Sigmoid colon (tissue), 7 donors: ENCODE measurements around the gene FADS1. TPM values are rescaled to one million over a fixed set of nuclear protein-coding genes. Genes with fewer than 3 reads are reported as not detected.

Experiments
- DNase-seq: peaks from one replicate; pipeline ENCODE4 v3.0.0-alpha.2; 2019
- H3K27ac ChIP-seq, 4 donors: fragments of 200-600 bp; sonication (generic); one replicate each; pipeline ENCODE4 v1.5.1; 2016 to 2019; ENCODE audit warnings: mild to moderate bottlenecking in 1 of 4
- H3K27me3 ChIP-seq, 3 donors: fragments of 200-600 bp; sonication (generic); one replicate each; pipeline ENCODE4 v1.5.1; 2019; ENCODE audit warnings: mild to moderate bottlenecking in 1 of 3
- H3K36me3 ChIP-seq, 4 donors: fragments of 200-600 bp; sonication (generic); one replicate each; pipeline ENCODE4 v1.5.1; 2016 to 2019
- H3K4me1 ChIP-seq, 4 donors: fragments of 200-600 bp; sonication (generic); one replicate each; pipeline ENCODE4 v1.5.1; 2017 to 2019
- H3K4me3 ChIP-seq, 4 donors: fragments of 200-600 bp; sonication (generic); one replicate each; pipeline ENCODE4 v1.5.1; 2017 to 2019; ENCODE audit warnings: mild to moderate bottlenecking in 2 of 4, moderate library complexity in 1 of 4
- H3K9me3 ChIP-seq, 4 donors: fragments of 200-600 bp in 3 of 4; sonication (generic) in 3 of 4; one replicate each; pipeline versions ENCODE4 v1.5.1 to v1.6.1; 2013 to 2019
- CTCF ChIP-seq, 4 experiments: fragments of 450-650 bp in 3 of 4; fragments of 200-600 bp in 1 of 4; IDR thresholded peaks; one replicate each; pipeline ENCODE4 v1.5.1; 2016 to 2019; ENCODE audit warnings: antibody characterized with exemption in 4 of 4, mild to moderate bottlenecking in 3 of 4, moderate library complexity in 2 of 4
- EP300 ChIP-seq, 4 donors: sonication (generic); formaldehyde crosslinking; IDR thresholded peaks; one replicate each; pipeline ENCODE4 v1.6.1; 2017; ENCODE audit warnings: antibody characterized with exemption in 4 of 4
- POLR2A ChIP-seq, 2 donors: fragments of 450-650 bp; IDR thresholded peaks; one replicate each; pipeline ENCODE4 v1.6.1; 2016; ENCODE audit warnings: antibody characterized with exemption in 2 of 2, mild to moderate bottlenecking in 2 of 2, moderate library complexity in 2 of 2
- POLR2AphosphoS5 ChIP-seq, 4 donors: sonication (generic); formaldehyde crosslinking; IDR thresholded peaks; one replicate each; pipeline ENCODE4 v1.6.1; 2017; ENCODE audit warnings: antibody characterized with exemption in 4 of 4
- WGBS, 2 donors: extraction: QIAGEN DNeasy Blood & Tissue Kit; methylation state at CpG; one replicate each; pipeline ENCODE4 v1.1.7; 2013; 5-methylcytosine and 5-hydroxymethylcytosine counted together
- intact Hi-C: fragments of 100-400 bp; cut with DNase I; formaldehyde crosslinking; loops from one replicate; pipeline ENCODE4 v1.15.1; 2023
- polyA plus RNA-seq, 3 donors: library from polyadenylated mRNA; stranded (reverse); fragments of 200-250 nt; gene quantifications; one replicate each; pipeline ENCODE4 v1.2.3, GENCODE V29; 2013
- total RNA-seq, 4 donors: library from RNA; depleted of rRNA; stranded (reverse); fragments of >200 nt; gene quantifications; one replicate each; pipeline ENCODE4 v1.1.0, GENCODE V29; 2016
- donor health status: healthy with polysubstance abuse.
- donor health status: Bipolar disorder and iron deficiency.
- donor health status: healthy.

Gene FADS1
- total and polyA plus RNA-seq, 7 donors, result 1.2 to 17.7 (median 12.6) TPM

- no peak overlapping the region for H3K27ac ChIP-seq
- no peaks in the 10 kb centered on the region for H3K9me3 ChIP-seq
- H3K27me3 ChIP-seq, result peaks cover 0 to 9% (median 0%) of the 10 kb centered on the region in 3 donors
- no peak for DNase-seq
- peaks cover 0 to 16% (median 2%) of the 10 kb centered on the region in 4 donors for H3K36me3 ChIP-seq
- intact Hi-C loops, result no loop called here
- no peak overlapping the region for H3K4me3 ChIP-seq
- H3K4me1 ChIP-seq, result peaks cover 0 to 11% (median 9%) of the 10 kb centered on the region in 4 donors
- 90 to 91% methylated on average over 14 of the region's 14 CpGs for WGBS, 2 donors
- TF ChIP-seq POLR2A (IDR thresholded peaks at IDR 0.05), result no peak
- no peak for TF ChIP-seq CTCF (IDR thresholded peaks at IDR 0.05)
- TF ChIP-seq EP300 (IDR thresholded peaks at IDR 0.05), result no peak
- no peak for TF ChIP-seq POLR2AphosphoS5 (IDR thresholded peaks at IDR 0.05)
Observed at GRCh38 chr11:61779666-61780525, 36.9 kb downstream of the FADS1 start.

- peaks cover 0 to 11% (median 9%) of the 10 kb centered on the region in 4 donors for H3K4me1 ChIP-seq
- H3K9me3 ChIP-seq, result no peaks in the 10 kb centered on the region
- peaks cover 0 to 8% (median 0%) of the 10 kb centered on the region in 4 donors for H3K36me3 ChIP-seq
- H3K27me3 ChIP-seq, result peaks cover 0 to 9% (median 0%) of the 10 kb centered on the region in 3 donors
- H3K27ac ChIP-seq, result no peak overlapping the region
- no peak for DNase-seq
- intact Hi-C loops, result no loop called here
- WGBS, 2 donors, result 91% methylated on average over 24 of the region's 24 CpGs
- no peak overlapping the region for H3K4me3 ChIP-seq
- TF ChIP-seq EP300 (IDR thresholded peaks at IDR 0.05) (no peak), POLR2AphosphoS5 (IDR thresholded peaks at IDR 0.05) (no peak), CTCF (IDR thresholded peaks at IDR 0.05) (no peak), POLR2A (IDR thresholded peaks at IDR 0.05) (no peak)
Observed at GRCh38 chr11:61778920-61779650, 37.7 kb downstream of the FADS1 start.

- intact Hi-C loops, result no loop called here
- DNase-seq, result no peak
Observed at GRCh38 chr11:61778357-61778886, 38.4 kb downstream of the FADS1 start.

More at GRCh38 chr11:61778357-61778886, 38.4 kb downstream of the FADS1 start:
- TF ChIP-seq POLR2AphosphoS5 (IDR thresholded peaks at IDR 0.05) (no peak), POLR2A (IDR thresholded peaks at IDR 0.05) (no peak), CTCF (IDR thresholded peaks at IDR 0.05) (no peak), EP300 (IDR thresholded peaks at IDR 0.05) (no peak)
- Histone ChIP-seq H3K4me1 (peaks cover 0 to 11% (median 9%) of the 10 kb centered on the region in 4 donors), H3K9me3 (no peaks in the 10 kb centered on the region), H3K27ac (no peak overlapping the region), H3K4me3 (no peak overlapping the region), H3K36me3 (peaks cover 0 to 5% (median 0%) of the 10 kb centered on the region in 4 donors), H3K27me3 (peaks cover 0 to 9% (median 0%) of the 10 kb centered on the region in 3 donors)
- 86 to 89% methylated on average over 11 of the region's 11 CpGs for WGBS, 2 donors
